SK-N-SH (cell line): ENCODE data around the gene DCHS1. TPM values are rescaled to one million over a fixed set of nuclear protein-coding genes. Genes with fewer than 3 reads are reported as not detected.

Source experiments
- CTCF ChIA-PET: fragments of 300-600, 350-600 bp; formaldehyde crosslinking; extraction: SDS; loops from one replicate; lab custom pipeline; 2021; lab: Yijun Ruan, JAX
- POLR2A ChIA-PET: fragments of 350-600 bp; sonication (Branson Sonifier 250); formaldehyde crosslinking; extraction: SDS; loops from one replicate; lab custom pipeline; 2020; ENCODE audit warnings: antibody characterized with exemption, inconsistent platforms; lab: Yijun Ruan, JAX
- DNase-seq: peaks from one replicate; pipeline ENCODE4 v3.0.0; 2012
- H2AFZ ChIP-seq: fragments of 200-600 bp; sonication (generic); 2 replicates; pipeline ENCODE4 v1.8.1; 2016; ENCODE audit warnings: antibody characterized with exemption, mild to moderate bottlenecking, low read depth
- H3F3A ChIP-seq: fragments of 200-600 bp; sonication (generic); replicated peaks from 2 replicates; pipeline ENCODE3; 2016; ENCODE audit warnings: antibody characterized with exemption, mild to moderate bottlenecking; ENCODE audit not compliant: insufficient read depth
- H3K27ac ChIP-seq, 2 experiments: fragments of 200-500 bp in 1 of 2; fragments of 200-600 bp in 1 of 2; sonication (Bioruptor generic) in 1 of 2; sonication (generic), shearing (Covaris generic) in 1 of 2; 2 replicates each; pipeline versions ENCODE4 v1.5.1 to v1.6.1; 2014 to 2016; ENCODE audit warnings: low read depth in 2 of 2, inconsistent platforms in 1 of 2, low read length in 1 of 2, mild to moderate bottlenecking in 1 of 2, mixed read lengths in 1 of 2
- H3K27me3 ChIP-seq: fragments of 200-600 bp; sonication (generic), shearing (Covaris generic); 2 replicates; pipeline ENCODE4 v1.6.1; 2016; ENCODE audit warnings: mixed run types; ENCODE audit not compliant: insufficient read depth
- H3K36me3 ChIP-seq, 2 experiments: fragments of 200-500 bp in 1 of 2; fragments of 200-600 bp in 1 of 2; sonication (Bioruptor generic) in 1 of 2; sonication (generic) in 1 of 2; replicated peaks in 1 of 2; 2 replicates each; pipeline versions ENCODE3 to v1.5.1; 2014 to 2016; ENCODE audit warnings: low read length in 1 of 2, mild to moderate bottlenecking in 1 of 2; ENCODE audit not compliant: insufficient read depth in 2 of 2, control insufficient read depth in 1 of 2
- H3K4me1 ChIP-seq, 2 experiments: fragments of 200-500 bp in 1 of 2; fragments of 200-600 bp in 1 of 2; sonication (Bioruptor generic) in 1 of 2; sonication (generic), shearing (Covaris generic) in 1 of 2; 2 replicates each; pipeline versions ENCODE4 v1.5.1 to v1.6.1; 2014 to 2016; ENCODE audit warnings: low read depth in 1 of 2, low read length in 1 of 2, mixed run types in 1 of 2; ENCODE audit not compliant: insufficient read depth in 2 of 2, control insufficient read depth in 1 of 2
- H3K4me2 ChIP-seq: fragments of 200-600 bp; sonication (generic), shearing (Covaris generic); 2 replicates; pipeline ENCODE4 v1.6.1; 2017; ENCODE audit warnings: mixed run types
- H3K4me3 ChIP-seq, 2 experiments: fragments of 200-500 bp in 1 of 2; fragments of 200-600 bp in 1 of 2; sonication (Bioruptor generic) in 1 of 2; sonication (generic), shearing (Covaris generic) in 1 of 2; 2 replicates each; pipeline versions ENCODE4 v1.5.1 to v1.8.1; 2014 to 2016; ENCODE audit warnings: low read depth in 2 of 2, inconsistent platforms in 1 of 2, low read length in 1 of 2, mild to moderate bottlenecking in 1 of 2, mixed read lengths in 1 of 2, moderate library complexity in 1 of 2
- H3K79me2 ChIP-seq: fragments of 200-600 bp; sonication (generic); 2 replicates; pipeline ENCODE4 v1.8.1; 2017; ENCODE audit warnings: mild to moderate bottlenecking; ENCODE audit not compliant: insufficient read depth
- H3K9ac ChIP-seq: fragments of 200-600 bp; sonication (generic); 2 replicates; pipeline ENCODE4 v1.6.1; 2017; ENCODE audit warnings: mixed run types
- H3K9me2 ChIP-seq: fragments of 200-600 bp; sonication (generic); 2 replicates; pipeline ENCODE4 v1.6.1; 2017; ENCODE audit warnings: mixed run types
- H3K9me3 ChIP-seq: fragments of 200-600 bp; sonication (generic); 2 replicates; pipeline ENCODE4 v1.6.1; 2017; ENCODE audit warnings: mixed run types, mild to moderate bottlenecking, moderate library complexity
- H4K20me1 ChIP-seq: fragments of 200-600 bp; sonication (generic); 2 replicates; pipeline ENCODE4 v1.6.1; 2017; ENCODE audit warnings: mild to moderate bottlenecking, mixed run types; ENCODE audit not compliant: insufficient read depth
- CHD2 ChIP-seq: fragments of 150-350 bp; IDR thresholded peaks from 2 replicates; pipeline ENCODE4 v1.6.1; 2018; ENCODE audit warnings: low read length; ENCODE audit not compliant: partially characterized antibody
- ELF1 ChIP-seq: IDR thresholded peaks from 2 replicates; pipeline ENCODE4 v1.4.0; 2012
- MEF2A ChIP-seq: IDR thresholded peaks from 2 replicates; pipeline ENCODE4 v1.4.0; 2012; ENCODE audit warnings: low read depth, borderline replicate concordance
- MXI1 ChIP-seq: IDR thresholded peaks from 2 replicates; pipeline ENCODE4 v1.6.1; 2012; ENCODE audit warnings: mild to moderate bottlenecking, low read depth, low read length, improper control_type of control experiment
- POLR2AphosphoS5 ChIP-seq: IDR thresholded peaks from 2 replicates; pipeline ENCODE4 v1.6.1; 2012; ENCODE audit warnings: low read depth, low read length
- TAF1 ChIP-seq: IDR thresholded peaks from 2 replicates; pipeline ENCODE4 v1.6.1; 2012; ENCODE audit warnings: low read depth, mild to moderate bottlenecking, low read length, moderate library complexity, borderline replicate concordance
- TCF12 ChIP-seq: IDR thresholded peaks from 2 replicates; pipeline ENCODE4 v1.4.0; 2012
- WGBS: methylation state at CpG from one replicate; pipeline ENCODE4 v1.1.6; 2017; ENCODE audit warnings: low lambda C conversion rate; 5-methylcytosine and 5-hydroxymethylcytosine counted together
- polyA plus RNA-seq, 3 experiments: library from polyadenylated mRNA; depleted of rRNA; stranded (reverse); fragments of >200 nt; gene quantifications; 2 replicates each; pipeline ENCODE4 v1.2.3, GENCODE V29; 2012
- TF ChIP-seq, protein P1 (sequence below): IDR thresholded peaks from 2 replicates; pipeline ENCODE4 v1.4.0; 2012; ENCODE audit warnings: low read depth, borderline replicate concordance
- TF ChIP-seq, protein P2 (sequence below): fragments of 200-600 bp; sonication (generic); IDR thresholded peaks from 2 replicates; pipeline ENCODE4 v1.6.1; 2017; ENCODE audit warnings: antibody characterized with exemption, mild to moderate bottlenecking, moderate library complexity
- TF ChIP-seq, protein P3 (sequence below): IDR thresholded peaks from 2 replicates; pipeline ENCODE4 v1.4.0; 2012; ENCODE audit warnings: low read depth, borderline replicate concordance
- TF ChIP-seq, protein P4 (sequence below): IDR thresholded peaks from 2 replicates; pipeline ENCODE4; 2012
- TF ChIP-seq, protein P5 (sequence below): fragments of 150-350 bp; IDR thresholded peaks from 2 replicates; pipeline ENCODE4 v1.6.1; 2016; ENCODE audit warnings: mild to moderate bottlenecking, low read depth, low read length
- TF ChIP-seq, protein P6 (sequence below): IDR thresholded peaks from 2 replicates; pipeline ENCODE4 v1.4.0; 2012; ENCODE audit warnings: low read depth

Gene DCHS1
- polyA plus RNA-seq, 1 of the 3 experiments (the other 2 are of a cell fraction) = 5.7 TPM

DNA sequence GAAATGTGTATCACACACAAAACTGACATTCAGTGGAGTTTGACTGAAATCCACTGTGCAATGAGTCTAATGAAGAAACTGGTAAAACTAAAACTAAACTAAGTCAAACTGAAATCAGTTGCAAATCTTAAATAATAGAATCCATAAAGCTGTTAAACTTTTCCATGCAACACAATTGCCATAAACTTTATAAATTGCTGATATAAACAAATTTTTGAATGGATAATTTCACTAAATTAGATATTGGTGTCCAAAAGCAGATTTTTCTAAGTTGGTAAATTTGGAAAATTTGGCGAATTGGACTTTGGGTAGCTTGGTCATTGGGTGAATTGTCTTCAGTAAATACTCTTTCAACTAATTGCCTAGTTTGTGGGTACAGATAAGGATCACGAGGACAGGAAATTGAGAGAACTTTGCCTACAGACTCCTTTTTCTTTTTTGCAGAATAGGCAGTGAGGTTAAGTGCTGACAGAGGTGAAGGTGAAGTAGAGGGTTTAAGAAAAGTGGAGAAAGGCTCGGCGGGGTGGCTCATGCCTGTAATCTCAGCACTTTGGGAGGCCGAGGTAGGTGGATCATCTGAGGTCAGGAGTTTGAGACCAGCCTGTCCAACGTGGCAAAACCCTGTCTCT is 14.7 kb upstream of the DCHS1 start:
- H3K9me2 ChIP-seq = no peaks in the 10 kb centered on the region
- H2AFZ ChIP-seq = no peak overlapping the region
- no peaks in the 10 kb centered on the region for H3K79me2 ChIP-seq
- H3K4me1 ChIP-seq = no peaks in the 10 kb centered on the region
- H3K4me3 ChIP-seq = no peak overlapping the region
- CTCF ChIA-PET = interaction anchor here (1.2 to 3.9 kb wide), 2 partner anchors 8 to 12 kb away, joined by 3 to 19 read pairs; partner anchors contain the start of gene MRPL17
- TF ChIP-seq, protein P1, sequence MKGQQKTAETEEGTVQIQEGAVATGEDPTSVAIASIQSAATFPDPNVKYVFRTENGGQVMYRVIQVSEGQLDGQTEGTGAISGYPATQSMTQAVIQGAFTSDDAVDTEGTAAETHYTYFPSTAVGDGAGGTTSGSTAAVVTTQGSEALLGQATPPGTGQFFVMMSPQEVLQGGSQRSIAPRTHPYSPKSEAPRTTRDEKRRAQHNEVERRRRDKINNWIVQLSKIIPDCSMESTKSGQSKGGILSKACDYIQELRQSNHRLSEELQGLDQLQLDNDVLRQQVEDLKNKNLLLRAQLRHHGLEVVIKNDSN = no peak
- TF ChIP-seq, protein P2, sequence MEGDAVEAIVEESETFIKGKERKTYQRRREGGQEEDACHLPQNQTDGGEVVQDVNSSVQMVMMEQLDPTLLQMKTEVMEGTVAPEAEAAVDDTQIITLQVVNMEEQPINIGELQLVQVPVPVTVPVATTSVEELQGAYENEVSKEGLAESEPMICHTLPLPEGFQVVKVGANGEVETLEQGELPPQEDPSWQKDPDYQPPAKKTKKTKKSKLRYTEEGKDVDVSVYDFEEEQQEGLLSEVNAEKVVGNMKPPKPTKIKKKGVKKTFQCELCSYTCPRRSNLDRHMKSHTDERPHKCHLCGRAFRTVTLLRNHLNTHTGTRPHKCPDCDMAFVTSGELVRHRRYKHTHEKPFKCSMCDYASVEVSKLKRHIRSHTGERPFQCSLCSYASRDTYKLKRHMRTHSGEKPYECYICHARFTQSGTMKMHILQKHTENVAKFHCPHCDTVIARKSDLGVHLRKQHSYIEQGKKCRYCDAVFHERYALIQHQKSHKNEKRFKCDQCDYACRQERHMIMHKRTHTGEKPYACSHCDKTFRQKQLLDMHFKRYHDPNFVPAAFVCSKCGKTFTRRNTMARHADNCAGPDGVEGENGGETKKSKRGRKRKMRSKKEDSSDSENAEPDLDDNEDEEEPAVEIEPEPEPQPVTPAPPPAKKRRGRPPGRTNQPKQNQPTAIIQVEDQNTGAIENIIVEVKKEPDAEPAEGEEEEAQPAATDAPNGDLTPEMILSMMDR = no peak
- TF ChIP-seq CHD2 (no peak), TAF1 (no peak), POLR2AphosphoS5 (no peak), MEF2A (no peak), MXI1 (no peak), TCF12 (no peak), ELF1 (no peak)
- TF ChIP-seq, protein P3, sequence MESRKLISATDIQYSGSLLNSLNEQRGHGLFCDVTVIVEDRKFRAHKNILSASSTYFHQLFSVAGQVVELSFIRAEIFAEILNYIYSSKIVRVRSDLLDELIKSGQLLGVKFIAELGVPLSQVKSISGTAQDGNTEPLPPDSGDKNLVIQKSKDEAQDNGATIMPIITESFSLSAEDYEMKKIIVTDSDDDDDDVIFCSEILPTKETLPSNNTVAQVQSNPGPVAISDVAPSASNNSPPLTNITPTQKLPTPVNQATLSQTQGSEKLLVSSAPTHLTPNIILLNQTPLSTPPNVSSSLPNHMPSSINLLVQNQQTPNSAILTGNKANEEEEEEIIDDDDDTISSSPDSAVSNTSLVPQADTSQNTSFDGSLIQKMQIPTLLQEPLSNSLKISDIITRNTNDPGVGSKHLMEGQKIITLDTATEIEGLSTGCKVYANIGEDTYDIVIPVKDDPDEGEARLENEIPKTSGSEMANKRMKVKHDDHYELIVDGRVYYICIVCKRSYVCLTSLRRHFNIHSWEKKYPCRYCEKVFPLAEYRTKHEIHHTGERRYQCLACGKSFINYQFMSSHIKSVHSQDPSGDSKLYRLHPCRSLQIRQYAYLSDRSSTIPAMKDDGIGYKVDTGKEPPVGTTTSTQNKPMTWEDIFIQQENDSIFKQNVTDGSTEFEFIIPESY = no peak
- TF ChIP-seq, protein P4, sequence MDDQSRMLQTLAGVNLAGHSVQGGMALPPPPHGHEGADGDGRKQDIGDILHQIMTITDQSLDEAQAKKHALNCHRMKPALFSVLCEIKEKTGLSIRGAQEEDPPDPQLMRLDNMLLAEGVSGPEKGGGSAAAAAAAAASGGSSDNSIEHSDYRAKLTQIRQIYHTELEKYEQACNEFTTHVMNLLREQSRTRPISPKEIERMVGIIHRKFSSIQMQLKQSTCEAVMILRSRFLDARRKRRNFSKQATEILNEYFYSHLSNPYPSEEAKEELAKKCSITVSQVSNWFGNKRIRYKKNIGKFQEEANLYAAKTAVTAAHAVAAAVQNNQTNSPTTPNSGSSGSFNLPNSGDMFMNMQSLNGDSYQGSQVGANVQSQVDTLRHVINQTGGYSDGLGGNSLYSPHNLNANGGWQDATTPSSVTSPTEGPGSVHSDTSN = no peak
- TF ChIP-seq, protein P5, sequence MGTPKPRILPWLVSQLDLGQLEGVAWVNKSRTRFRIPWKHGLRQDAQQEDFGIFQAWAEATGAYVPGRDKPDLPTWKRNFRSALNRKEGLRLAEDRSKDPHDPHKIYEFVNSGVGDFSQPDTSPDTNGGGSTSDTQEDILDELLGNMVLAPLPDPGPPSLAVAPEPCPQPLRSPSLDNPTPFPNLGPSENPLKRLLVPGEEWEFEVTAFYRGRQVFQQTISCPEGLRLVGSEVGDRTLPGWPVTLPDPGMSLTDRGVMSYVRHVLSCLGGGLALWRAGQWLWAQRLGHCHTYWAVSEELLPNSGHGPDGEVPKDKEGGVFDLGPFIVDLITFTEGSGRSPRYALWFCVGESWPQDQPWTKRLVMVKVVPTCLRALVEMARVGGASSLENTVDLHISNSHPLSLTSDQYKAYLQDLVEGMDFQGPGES = no peak
- TF ChIP-seq, protein P6, sequence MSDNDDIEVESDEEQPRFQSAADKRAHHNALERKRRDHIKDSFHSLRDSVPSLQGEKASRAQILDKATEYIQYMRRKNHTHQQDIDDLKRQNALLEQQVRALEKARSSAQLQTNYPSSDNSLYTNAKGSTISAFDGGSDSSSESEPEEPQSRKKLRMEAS = no peak
- TF ChIP-seq, all 33 proteins: peak for 0
- Histone ChIP-seq H3K9ac (no peak overlapping the region), H3K27me3 (no peaks in the 10 kb centered on the region), H3K4me2 (no peak overlapping the region), H4K20me1 (no peaks in the 10 kb centered on the region), H3K9me3 (no peaks in the 10 kb centered on the region), H3K36me3 (no peaks in the 10 kb centered on the region), H3F3A (no peaks in the 10 kb centered on the region), H3K27ac (no peak overlapping the region)
- POLR2A ChIA-PET = no interaction called here
- WGBS = 72% methylated on average over 6 of the region's 6 CpGs
- no peak for DNase-seq
